SKM-1 treated with dmso at 0.1 percent for 144 hours (cell line): ENCODE results near the gene ACP5.

Experiments used
- DNase-seq: peaks from one replicate; lab custom pipeline; 2025; ENCODE audit not compliant: unreplicated experiment; lab: John Stamatoyannopoulos, UW

ACP5 gene

GRCh38 chr19:11549386-11549953 is 28.0 kb downstream of the ACP5 start:
- DNase-seq = no peak

GRCh38 chr19:11547929-11548700 is 29.3 kb downstream of the ACP5 start:
- no peak for DNase-seq

- no peak for DNase-seq
These were observed 36.2 kb downstream of the ACP5 start for GRCh38 chr19:11541238-11541637.

GRCh38 chr19:11540645-11541044 is 36.8 kb downstream of the ACP5 start:
- DNase-seq = no peak

- no peak for DNase-seq
These were observed 37.7 kb downstream of the ACP5 start for GRCh38 chr19:11539495-11540365.

- no peak for DNase-seq
These were observed 39.0 kb downstream of the ACP5 start, which contains the start of gene CNN1 for GRCh38 chr19:11538232-11539036. Gene CNN1 (plus strand): TSS chr19:11538851. CDS start chr19:11538928, 77 bp downstream.

- peak; percentile 59 for DNase-seq
These were observed 41.5 kb downstream of the ACP5 start for GRCh38 chr19:11535792-11536595.

GRCh38 chr19:11534948-11535347 is 42.5 kb downstream of the ACP5 start:
- DNase-seq = no peak

- DNase-seq = peak; percentile 9
These were observed 42.9 kb downstream of the ACP5 start for GRCh38 chr19:11534538-11534937.

GRCh38 chr19:11530432-11530831 is 47.0 kb downstream of the ACP5 start:
- peak; percentile 59 for DNase-seq

- DNase-seq = peak; percentile 97
These were observed 48.7 kb downstream of the ACP5 start, which contains the start of gene ECSIT for GRCh38 chr19:11528551-11529341. Gene ECSIT (minus strand): TSS chr19:11529134. CDS start chr19:11519170, 9,964 bp downstream.
